ENCODE measurements around the gene KRTAP16-1. TPM values are rescaled to one million over a fixed set of nuclear protein-coding genes. Genes with fewer than 3 reads are reported as not detected.

Gene KRTAP16-1
- total RNA-seq, 1 experiment from 2014 or later, result not detected

GRCh38 chr17:41322094-41322902, 13.2 kb upstream of the KRTAP16-1 start:
- intact Hi-C loops (cut with micrococcal nuclease), result loop anchor here (1.0 to 10.0 kb wide), 5 partner anchors 227 to 697 kb away; no protein-coding TSS in a partner anchor
- Mint-ChIP-seq H3K9me3 (ENCODE audit: unreplicated experiment) (peaks cover 10% of the 10 kb centered on the region), H3K27ac (ENCODE audit: low read depth, unreplicated experiment) (no peak overlapping the region), H3K36me3 (ENCODE audit: insufficient read depth, unreplicated experiment) (no peaks in the 10 kb centered on the region), H3K4me3 (ENCODE audit: unreplicated experiment) (no peak overlapping the region), H3K4me1 (ENCODE audit: insufficient read depth, unreplicated experiment) (no peaks in the 10 kb centered on the region), H3K27me3 (ENCODE audit: insufficient read depth, unreplicated experiment) (no peaks in the 10 kb centered on the region)
- peak; percentile 76 for TF ChIP-seq CTCF (IDR thresholded peaks at IDR 0.05; ENCODE audit: unreplicated experiment)
- BruUV-seq (replicated peaks), result no TSS peak
- peak; percentile 61 for DNase-seq (ENCODE audit: unreplicated experiment)
- ChIA-PET POLR2A (interaction anchor here (0.6 to 3.1 kb wide), 10 partner anchors 20 to 465 kb away, joined by 3 to 19 read pairs (median 5); partner anchors contain the start of gene KRTAP29-1), CTCF (interaction anchor here (0.6 to 5.3 kb wide), 51 partner anchors 8 to 520 kb away, joined by 3 to 57 read pairs (median 4); partner anchors contain the start of genes KRT36, KRTAP1-4, KRTAP4-1 and KRTAP4-2)

DNA sequence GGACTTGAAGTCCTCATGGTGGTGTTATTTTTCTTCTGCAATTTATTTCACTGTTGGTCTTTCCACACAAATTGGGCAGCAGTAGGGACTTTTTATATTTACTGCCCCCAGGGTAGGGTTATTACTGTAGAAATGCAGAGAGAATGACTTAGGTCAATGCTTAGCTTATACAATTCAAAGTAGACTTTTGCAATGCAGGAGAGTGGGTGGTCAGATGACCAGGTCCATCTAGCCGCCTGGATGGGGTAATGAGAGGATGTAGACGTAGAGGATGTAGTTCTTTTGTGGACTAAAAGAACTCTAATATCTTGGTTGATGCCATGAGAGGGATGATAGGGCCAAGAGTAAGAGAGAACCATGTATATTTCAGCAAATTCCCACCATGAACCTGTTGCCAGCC, 9.1 kb upstream of the KRTAP16-1 start:
- Mint-ChIP-seq H3K4me1 (ENCODE audit: insufficient read depth, unreplicated experiment) (no peaks in the 10 kb centered on the region), H3K9me3 (ENCODE audit: unreplicated experiment) (peaks cover 10% of the 10 kb centered on the region), H3K4me3 (ENCODE audit: unreplicated experiment) (no peak overlapping the region), H3K27ac (ENCODE audit: low read depth, unreplicated experiment) (no peak overlapping the region), H3K36me3 (ENCODE audit: insufficient read depth, unreplicated experiment) (no peaks in the 10 kb centered on the region), H3K27me3 (ENCODE audit: insufficient read depth, unreplicated experiment) (no peaks in the 10 kb centered on the region)
- DNase-seq (ENCODE audit: unreplicated experiment), result no peak
- intact Hi-C loops (cut with micrococcal nuclease), result no loop called here
- no peak for TF ChIP-seq CTCF (IDR thresholded peaks at IDR 0.05; ENCODE audit: unreplicated experiment)
- CTCF ChIA-PET, result interaction anchor here (0.9 to 1.7 kb wide), 3 partner anchors 230 to 516 kb away, joined by 3 to 5 read pairs (median 3); no protein-coding TSS in a partner anchor
- no TSS peak for BruUV-seq (replicated peaks)
- POLR2A ChIA-PET, result no interaction called here

DNA sequence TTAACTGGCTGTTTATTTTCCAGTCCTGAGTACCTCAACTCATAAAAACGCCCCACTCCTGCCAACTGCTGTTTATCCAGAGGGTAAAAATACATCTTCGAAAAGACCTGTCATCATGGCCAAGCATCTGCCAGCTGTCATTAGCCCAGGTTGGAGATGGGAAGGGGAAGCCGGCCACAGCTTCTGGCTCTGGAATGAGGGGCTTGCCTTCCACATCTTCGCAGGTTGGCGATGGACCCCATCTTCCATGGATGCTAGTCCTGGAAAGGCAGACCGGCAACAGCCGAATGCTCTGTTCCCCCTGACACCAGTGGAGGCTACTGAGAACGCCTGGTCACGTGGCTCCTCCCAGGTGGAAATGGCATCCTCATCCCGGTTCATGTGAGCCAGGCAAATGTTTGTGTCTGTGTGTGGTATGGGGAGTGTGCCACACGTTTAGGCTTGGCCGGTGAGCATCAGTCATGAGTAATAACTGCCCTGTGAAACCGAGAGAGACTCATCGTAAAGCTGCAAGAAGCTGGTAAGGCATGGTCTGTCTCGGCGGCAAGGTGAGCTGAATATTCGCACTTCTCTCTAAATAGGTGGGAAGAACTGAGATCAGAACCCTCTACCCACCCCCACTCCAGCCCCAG, 6.8 kb upstream of the KRTAP16-1 start:
- DNase-seq (ENCODE audit: unreplicated experiment), result no peak
- Mint-ChIP-seq H3K27ac (ENCODE audit: low read depth, unreplicated experiment) (no peak overlapping the region), H3K4me1 (ENCODE audit: insufficient read depth, unreplicated experiment) (no peaks in the 10 kb centered on the region), H3K36me3 (ENCODE audit: insufficient read depth, unreplicated experiment) (no peaks in the 10 kb centered on the region), H3K9me3 (ENCODE audit: unreplicated experiment) (peaks cover 10% of the 10 kb centered on the region), H3K4me3 (ENCODE audit: unreplicated experiment) (no peak overlapping the region), H3K27me3 (ENCODE audit: insufficient read depth, unreplicated experiment) (peaks cover 15% of the 10 kb centered on the region)
- no peak for TF ChIP-seq CTCF (IDR thresholded peaks at IDR 0.05; ENCODE audit: unreplicated experiment)
- BruUV-seq (replicated peaks), result no TSS peak
- POLR2A ChIA-PET, result no interaction called here
- CTCF ChIA-PET, result no interaction called here
- intact Hi-C loops (cut with micrococcal nuclease), result no loop called here

DNA sequence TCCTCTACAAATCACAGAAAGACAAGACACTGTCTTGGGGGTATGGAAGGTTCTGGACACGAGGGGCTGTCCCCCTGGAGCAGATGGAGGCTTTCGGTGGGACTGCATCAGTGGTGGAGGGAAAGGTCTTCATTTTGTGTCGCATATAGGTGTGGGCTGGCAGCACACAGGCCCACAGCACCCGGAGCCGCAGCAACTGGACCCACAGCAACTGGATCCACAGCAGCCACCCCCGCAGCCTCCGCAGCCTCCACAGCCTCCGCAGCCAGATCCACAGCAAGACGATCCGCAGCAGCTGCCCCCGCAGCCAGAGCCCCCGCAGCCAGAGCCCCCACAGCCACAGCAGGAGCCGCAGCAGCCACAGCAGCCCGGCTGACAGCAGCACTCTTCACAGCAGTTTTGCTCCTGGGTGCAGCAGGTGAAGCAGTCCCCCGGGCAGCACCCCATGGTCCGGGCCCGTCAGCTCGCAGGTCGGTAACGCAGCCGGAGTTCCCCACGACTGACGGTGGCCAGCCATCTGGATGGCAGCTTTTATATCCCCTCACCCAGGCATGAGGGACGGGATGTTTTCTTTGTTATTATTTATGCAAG, 6.2 kb upstream of the KRTAP16-1 start, which contains the start of gene KRTAP17-1:
Gene KRTAP17-1 (minus strand): TSS at position 507 of the 591 bp plus-strand sequence. CDS start 60 bp downstream, at position 447.
- Mint-ChIP-seq H3K27me3 (ENCODE audit: insufficient read depth, unreplicated experiment) (peaks cover 22% of the 10 kb centered on the region), H3K27ac (ENCODE audit: low read depth, unreplicated experiment) (no peak within 1 kb of the TSS), H3K36me3 (ENCODE audit: insufficient read depth, unreplicated experiment) (no peaks in the 10 kb centered on the region), H3K4me3 (ENCODE audit: unreplicated experiment) (no peak within 1 kb of the TSS), H3K9me3 (ENCODE audit: unreplicated experiment) (peaks cover 10% of the 10 kb centered on the region), H3K4me1 (ENCODE audit: insufficient read depth, unreplicated experiment) (no peaks in the 10 kb centered on the region)
- no peak for DNase-seq (ENCODE audit: unreplicated experiment)
- no TSS peak for BruUV-seq (replicated peaks)
- intact Hi-C loops (cut with micrococcal nuclease), result no loop called here
- POLR2A ChIA-PET, result no interaction called here
- no peak for TF ChIP-seq CTCF (IDR thresholded peaks at IDR 0.05; ENCODE audit: unreplicated experiment)
- CTCF ChIA-PET, result interaction anchor here (1.1 kb wide), 2 partner anchors 13 to 406 kb away, joined by 3 to 5 read pairs; no protein-coding TSS in a partner anchor
